Activated naive CD4-positive, alpha-beta T cell (primary cell): ENCODE results near the gene SCARF1.

Experiments used
- DNase-seq, 4 experiments: peaks; one replicate each; lab custom pipeline; 2025; lab: John Stamatoyannopoulos, UW

The SCARF1 gene

DNA sequence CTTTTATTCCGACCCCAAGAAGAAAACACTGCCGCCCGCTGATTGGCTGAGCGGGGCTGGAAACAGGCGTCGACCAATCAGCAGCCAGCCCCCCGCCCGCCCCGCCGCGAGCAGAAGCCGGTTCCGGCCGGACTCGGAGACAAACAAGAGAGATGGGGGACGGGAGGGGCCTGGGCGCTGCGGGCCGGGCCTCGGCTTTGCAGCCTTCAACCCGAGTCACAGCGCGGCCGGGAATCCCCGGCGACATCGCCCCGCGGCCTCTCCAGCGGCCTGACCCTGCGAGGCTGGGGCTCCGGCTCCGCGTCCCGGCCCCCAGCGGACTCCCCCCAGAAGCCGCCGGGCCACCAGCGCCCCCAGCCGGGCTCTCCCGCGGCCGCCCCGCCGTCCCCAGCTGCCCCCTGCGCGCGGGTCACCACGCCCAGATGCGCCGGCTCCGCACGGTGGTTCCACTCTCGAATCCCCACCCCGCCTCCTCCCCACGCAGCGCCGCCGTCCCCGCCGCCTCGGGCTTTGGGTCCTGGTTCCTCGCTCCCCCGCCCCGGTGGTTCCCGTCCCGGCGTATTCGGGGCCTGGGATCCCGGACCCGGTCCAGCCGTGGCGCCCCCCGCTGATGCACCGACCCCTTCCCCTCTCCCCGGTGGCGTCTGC, 16.6 kb downstream of the SCARF1 start:
- DNase-seq: peak; percentile 71 to 85 (median 79)

DNA sequence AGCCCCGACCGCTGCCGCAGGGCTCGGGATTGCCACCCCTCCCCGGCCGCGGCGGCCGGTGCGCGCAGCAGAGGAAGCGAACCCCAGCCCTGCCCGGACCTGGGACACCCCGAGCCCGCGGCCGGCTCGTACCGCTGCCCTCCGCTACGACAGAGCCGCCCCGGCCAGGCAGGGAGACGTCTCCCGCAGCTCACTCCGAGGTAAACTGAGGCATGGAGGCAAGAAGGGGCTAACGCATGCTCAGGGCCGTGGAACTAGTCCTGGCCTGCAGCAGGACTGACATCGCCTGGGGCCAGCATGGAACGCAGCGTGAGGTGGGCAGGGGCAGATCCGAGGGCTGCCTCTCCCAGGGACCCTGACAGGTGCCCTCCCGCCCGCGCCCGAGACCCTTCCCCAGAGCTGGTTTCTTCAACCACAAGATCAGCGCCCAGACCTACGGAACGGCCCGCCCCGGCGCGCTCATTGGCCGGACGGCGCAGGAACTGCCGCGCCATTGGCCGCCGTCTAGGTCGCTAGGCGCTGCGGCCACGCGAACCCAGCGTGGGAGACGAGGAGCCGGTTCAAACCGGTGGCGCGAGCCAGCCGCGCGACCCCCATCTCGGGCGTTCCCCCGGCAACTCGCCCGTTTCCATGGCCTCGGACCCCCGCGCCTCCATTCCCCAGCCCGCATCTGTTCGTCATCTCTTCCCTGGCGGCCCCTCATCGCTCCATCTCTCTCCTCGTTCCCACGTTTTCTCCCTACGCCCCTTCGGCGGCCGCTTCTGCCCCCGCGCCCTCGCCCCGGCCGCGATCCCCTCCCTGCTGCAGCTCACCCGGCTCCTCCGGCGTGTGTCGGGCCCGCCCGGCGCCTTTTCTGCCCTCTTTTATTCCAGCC, 17.3 kb downstream of the SCARF1 start, which contains the start of gene SLC43A2:
Gene SLC43A2 (minus strand): TSS at position 853 of the 874 bp plus-strand sequence. CDS start 960 bp downstream, outside the sequence.
- DNase-seq: peak; percentile 37 to 72 (median 58)

- DNase-seq: no peak
Observed at GRCh38 chr17:1627182-1627981, 18.1 kb downstream of the SCARF1 start.

GRCh38 chr17:1626333-1626732, 19.2 kb downstream of the SCARF1 start:
- no peak for DNase-seq

GRCh38 chr17:1625581-1625980, 20.0 kb downstream of the SCARF1 start:
- DNase-seq: no peak

DNA sequence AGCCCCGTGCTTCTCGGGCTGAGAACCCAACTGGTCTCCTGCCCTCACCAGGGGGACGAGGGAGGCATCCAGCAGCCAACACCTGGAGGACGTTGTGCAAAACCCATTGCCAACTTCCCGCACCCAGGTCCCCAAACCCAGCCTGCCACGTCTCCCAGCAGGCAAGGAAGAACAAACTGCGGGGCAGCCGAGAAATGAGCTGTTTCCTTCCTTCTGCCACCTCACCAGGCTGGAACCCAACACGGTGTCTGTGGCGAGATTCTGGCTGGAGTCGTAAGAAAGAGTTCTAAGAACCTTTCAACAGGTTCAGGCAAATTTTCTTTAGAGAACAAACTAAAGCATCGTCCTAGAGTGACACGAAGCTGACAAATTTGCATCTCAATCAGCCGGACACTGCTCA, 20.5 kb downstream of the SCARF1 start:
- no peak for DNase-seq

- DNase-seq: no peak
Observed at GRCh38 chr17:1624650-1625049, 20.9 kb downstream of the SCARF1 start.

DNA sequence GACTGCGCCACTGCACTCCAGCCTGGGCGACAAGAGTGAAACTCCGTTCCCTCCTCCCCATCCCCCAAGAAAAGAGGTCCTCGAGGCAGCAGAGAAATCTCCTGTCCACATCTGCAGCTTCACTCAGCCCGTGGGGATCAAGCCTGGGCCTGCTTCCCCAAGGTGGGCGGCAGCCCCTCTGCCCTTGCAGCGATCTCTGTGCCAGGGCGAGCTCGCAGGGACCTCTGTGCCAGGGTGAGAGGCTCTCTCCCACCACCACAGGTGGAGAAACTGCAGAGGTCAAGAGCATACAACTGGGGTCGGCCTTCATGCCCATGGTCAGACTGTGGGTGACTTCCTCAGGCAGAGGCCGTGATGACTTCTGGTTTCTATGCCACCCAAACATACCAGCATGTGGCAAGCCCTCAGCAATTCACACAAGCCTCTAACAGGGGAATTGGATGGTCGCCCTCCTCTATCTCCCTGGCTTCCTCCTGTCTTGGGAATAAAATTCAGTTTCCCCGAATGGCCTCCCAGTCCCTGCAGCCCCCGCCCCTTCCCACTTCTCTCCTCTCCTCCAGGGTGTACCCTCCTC, 22.4 kb downstream of the SCARF1 start:
- DNase-seq: no peak

DNA sequence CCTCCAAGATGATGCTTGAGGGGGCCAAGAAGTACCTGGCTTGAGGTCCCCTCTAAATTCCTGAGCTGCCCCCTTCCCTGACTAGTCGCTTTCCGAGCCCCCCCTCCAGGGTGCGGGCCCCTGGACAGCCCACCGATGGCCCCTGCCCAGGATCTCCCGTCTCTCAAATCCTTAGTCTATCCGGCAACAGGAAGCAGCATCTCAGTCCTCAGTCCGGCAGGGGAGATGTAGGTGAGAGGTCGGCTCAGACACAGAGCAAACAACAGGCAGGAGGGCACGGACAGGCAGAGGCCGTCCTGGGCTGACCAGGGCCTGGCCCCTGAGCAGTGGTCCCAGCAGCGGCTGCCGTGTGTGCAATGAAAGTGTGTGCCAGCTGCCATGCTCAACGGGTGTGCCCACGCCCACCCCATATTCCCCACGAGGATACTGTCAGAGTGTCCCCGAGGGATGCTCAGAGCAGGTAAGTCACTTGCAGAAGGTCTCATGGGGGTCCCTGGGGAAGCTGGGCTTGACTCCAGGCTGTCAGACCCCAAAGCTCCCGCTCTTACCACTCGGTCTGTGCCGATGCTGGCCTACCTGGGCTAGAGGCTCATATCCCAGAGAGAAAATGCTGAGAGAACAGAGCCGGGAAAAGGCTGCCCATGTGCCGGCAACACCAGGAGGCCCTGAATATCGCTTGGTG, 24.1 kb downstream of the SCARF1 start:
- no peak for DNase-seq

DNA sequence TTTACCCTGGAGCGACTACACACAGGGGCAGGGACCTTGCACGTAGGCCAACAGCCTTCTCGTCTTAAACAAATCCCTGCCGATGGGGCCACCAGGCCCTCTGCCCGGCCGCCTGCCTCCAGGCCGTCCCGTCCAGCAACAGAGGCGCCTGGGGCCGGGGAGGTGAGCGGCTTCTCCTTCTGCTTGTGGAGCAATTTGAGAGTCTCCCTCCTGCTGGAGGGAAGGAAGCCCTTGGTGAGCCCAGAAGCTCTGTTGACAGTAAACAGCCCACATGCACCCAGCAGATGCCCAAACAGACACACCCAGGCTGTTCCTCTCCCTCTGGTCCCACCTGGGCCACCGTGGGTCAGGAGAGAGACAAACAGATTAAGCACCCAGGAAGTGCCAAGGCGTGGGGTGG, 25.0 kb downstream of the SCARF1 start:
- no peak for DNase-seq

DNA sequence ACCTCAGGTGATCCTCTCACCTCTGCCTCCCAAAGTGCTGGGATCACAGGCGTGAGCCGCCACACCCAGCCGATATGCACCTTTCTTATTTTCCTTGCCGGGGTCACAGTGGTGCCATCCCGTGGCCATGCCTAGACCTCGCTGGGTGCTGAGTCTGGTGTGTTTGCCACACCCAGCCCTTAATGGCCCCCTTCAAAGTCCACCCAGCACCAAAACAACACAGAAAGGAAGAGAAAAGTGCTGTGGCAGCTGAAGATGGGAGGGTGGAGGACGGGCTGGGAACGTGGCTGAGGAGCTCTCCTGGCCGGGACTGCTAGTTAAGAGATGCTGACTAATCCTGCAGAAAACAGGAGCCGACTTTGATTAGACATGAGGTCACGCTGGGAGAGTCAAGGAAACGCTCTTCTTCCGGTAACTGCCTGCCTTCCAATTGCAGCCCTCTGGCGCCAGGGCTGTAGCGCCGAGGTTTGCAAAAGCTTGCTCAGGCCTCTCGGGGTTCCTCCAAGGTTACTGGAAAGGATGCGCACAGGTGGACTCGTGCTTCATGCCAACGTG, 27.8 kb downstream of the SCARF1 start:
- no peak for DNase-seq

- DNase-seq: no peak
Observed at GRCh38 chr17:1616101-1616500, 29.4 kb downstream of the SCARF1 start.

GRCh38 chr17:1612400-1612799, 33.1 kb downstream of the SCARF1 start:
- DNase-seq: no peak

- no peak for DNase-seq
Observed at GRCh38 chr17:1611715-1612114, 33.8 kb downstream of the SCARF1 start.

- DNase-seq: no peak
Observed at GRCh38 chr17:1608676-1609075, 36.9 kb downstream of the SCARF1 start.

DNA sequence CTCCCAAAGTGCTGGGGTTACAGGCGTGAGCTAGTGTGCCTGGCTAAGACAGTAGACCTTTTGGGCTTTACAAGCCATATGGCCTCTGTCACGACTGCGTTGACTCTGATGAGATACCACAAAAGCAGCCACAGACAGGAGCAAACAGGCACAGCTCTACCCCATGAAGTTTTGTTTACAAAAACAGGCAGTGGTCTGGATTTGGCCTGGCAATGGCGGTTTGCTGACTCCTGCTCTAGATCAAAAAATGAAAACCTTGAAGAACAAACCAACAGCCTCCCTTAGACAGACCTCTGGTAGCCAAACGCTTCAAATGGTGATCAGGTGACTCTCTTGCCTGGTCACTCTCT, 37.6 kb downstream of the SCARF1 start:
- DNase-seq: no peak

GRCh38 chr17:1606352-1606985, 39.1 kb downstream of the SCARF1 start:
- DNase-seq: no peak

DNA sequence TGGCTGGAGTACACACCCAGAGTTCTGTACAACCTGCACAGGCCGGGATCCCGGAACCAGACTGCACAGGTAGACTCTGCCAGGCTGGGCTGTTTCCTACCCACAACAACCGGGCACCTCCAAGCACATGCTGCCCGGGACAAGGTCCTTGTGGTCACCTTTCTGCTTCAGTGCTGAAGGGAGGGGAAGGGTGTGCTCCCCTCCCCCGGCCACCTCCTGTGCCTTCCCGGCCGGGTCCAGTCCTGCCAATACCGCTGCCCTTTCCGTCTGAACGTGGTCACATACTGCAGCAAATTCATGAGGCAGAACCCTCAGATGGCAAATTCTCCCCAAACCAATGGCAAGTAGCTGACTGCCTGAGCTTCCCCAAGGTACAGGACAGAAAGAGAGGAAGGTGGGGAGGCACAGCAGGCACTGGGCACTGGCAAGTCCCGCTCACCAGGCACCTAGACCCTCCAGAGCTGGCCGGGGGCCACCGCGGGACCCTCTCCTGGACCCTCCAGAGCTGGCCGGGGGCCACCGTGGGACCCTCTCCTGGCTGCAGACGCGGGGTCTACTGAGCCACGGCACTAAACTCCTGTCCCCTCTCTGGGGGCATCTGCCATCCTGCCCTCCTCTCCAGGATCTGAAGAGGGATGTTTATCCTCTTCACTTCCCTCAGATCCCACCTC, 39.7 kb downstream of the SCARF1 start:
- DNase-seq: no peak

DNA sequence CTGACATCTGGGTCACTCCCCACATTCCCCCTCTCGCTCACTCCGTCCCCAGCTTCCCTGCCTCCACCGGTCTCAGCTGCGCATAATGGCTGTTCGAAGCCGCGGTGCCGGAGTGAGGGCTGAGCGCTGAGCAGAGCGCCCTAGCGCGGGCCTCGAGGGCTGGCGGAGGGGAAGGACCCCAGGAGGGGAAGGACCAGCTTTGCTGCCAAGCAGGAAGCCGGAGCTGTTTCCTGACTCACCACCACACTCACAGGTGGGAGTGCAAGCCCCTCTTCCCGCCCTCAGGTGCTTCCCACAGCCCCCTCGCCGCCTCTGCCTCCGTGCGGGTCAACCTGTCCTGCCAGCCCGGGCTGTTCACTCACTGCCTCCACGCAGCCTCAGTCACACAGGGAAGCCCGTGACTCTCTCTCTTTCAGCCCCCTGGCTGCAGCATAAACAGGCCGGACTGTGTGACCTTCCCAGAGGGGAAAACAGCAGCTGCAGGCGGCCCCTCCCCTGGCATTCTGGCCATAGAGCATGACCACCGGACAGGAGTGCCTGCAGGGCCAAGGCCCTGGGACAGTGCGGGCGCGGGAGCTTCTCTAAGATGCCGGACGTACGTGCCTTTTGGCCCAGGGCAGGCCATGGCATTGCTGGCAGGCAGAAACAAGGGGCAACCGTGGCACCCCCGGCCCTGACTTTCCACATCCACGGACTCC, 40.6 kb downstream of the SCARF1 start:
- no peak for DNase-seq

DNA sequence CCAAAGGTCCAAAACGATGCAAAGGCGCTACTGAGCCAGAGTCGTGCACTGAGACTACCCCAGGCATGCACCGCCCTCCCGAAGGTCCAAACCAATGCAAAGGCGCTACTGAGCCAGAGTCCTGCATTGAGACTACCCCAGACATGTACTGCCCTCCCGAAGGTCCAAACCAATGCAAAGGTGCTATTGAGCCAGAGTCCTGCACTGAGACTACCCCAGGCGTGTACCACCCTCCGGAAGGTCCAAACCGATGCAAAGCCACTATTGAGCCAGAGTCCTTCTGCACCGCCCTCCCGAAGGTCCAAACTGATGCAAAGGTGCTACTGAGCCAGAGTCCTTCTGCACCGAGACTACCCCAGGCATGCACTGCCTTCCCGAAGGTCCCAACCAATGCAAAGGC, 44.0 kb downstream of the SCARF1 start:
- no peak for DNase-seq
